Myocyte (in vitro differentiated cells): ENCODE results near the gene CLN6. TPM values are rescaled to one million over a fixed set of nuclear protein-coding genes. Genes with fewer than 3 reads are reported as not detected.
A peak's percentile ranks its signal among the peaks of the same experiment; 100 is the strongest.
"Not testable (repeated sequence)": the region's sequence is repeated elsewhere in the genome, so short reads cannot be mapped to it uniquely, and the experiment has no call there.

ENCODE experiments used
- DNase-seq: peaks from one replicate; pipeline ENCODE4 v3.0.0-alpha.2; 2012; ENCODE audit warnings: low read depth
- total RNA-seq: library from RNA; depleted of rRNA; stranded (reverse); fragments of >200 nt; gene quantifications from 2 replicates; pipeline ENCODE4 v1.2.3, GENCODE V29; 2014

CLN6 gene
- total RNA-seq, 1 donor from 2014 or later = 14.1 TPM

- DNase-seq = no peak
Observed at GRCh38 chr15:68207176-68207935, 22.2 kb downstream of the CLN6 start.

- DNase-seq = no peak
Observed at GRCh38 chr15:68206711-68207151, 22.8 kb downstream of the CLN6 start.

GRCh38 chr15:68205954-68206539 lies 23.5 kb downstream of the CLN6 start:
- DNase-seq = no peak

- DNase-seq = no peak
Observed at GRCh38 chr15:68205558-68205944, 24.0 kb downstream of the CLN6 start.

GRCh38 chr15:68204776-68205557 lies 24.6 kb downstream of the CLN6 start, which contains the start of gene CALML4:
TSS of gene CALML4 (minus strand) at chr15:68205332. CDS start at chr15:68205247, 85 bp downstream.
- DNase-seq = no peak

GRCh38 chr15:68204361-68204760 lies 25.2 kb downstream of the CLN6 start:
- DNase-seq = no peak

GRCh38 chr15:68203956-68204355 lies 25.6 kb downstream of the CLN6 start:
- DNase-seq = no peak

- DNase-seq = no peak
Observed at GRCh38 chr15:68203486-68203885, 26.0 kb downstream of the CLN6 start.

GRCh38 chr15:68202994-68203393 lies 26.5 kb downstream of the CLN6 start:
- not testable (repeated sequence) for DNase-seq

GRCh38 chr15:68201879-68202261 lies 27.7 kb downstream of the CLN6 start:
- no peak for DNase-seq

- DNase-seq = no peak
Observed at GRCh38 chr15:68201153-68201878, 28.2 kb downstream of the CLN6 start.

- DNase-seq = no peak
Observed at GRCh38 chr15:68200016-68200861, 29.3 kb downstream of the CLN6 start.

GRCh38 chr15:68199340-68199739 lies 30.2 kb downstream of the CLN6 start:
- no peak for DNase-seq

GRCh38 chr15:68197661-68198437 lies 31.7 kb downstream of the CLN6 start:
- no peak for DNase-seq

GRCh38 chr15:68197170-68197492 lies 32.4 kb downstream of the CLN6 start:
- no peak for DNase-seq

- no peak for DNase-seq
Observed at GRCh38 chr15:68196445-68197169, 32.9 kb downstream of the CLN6 start.

GRCh38 chr15:68195336-68196112 lies 34.0 kb downstream of the CLN6 start:
- peak; percentile 61 for DNase-seq

GRCh38 chr15:68192804-68193486 lies 36.6 kb downstream of the CLN6 start:
- no peak for DNase-seq
